Measurements from ENCODE around the gene FOXP1.

FOXP1 gene

GRCh38 chr3:71503525-71504249, 79.8 kb downstream of the FOXP1 start:
- Histone ChIP-seq H3K9me3 (ENCODE audit: insufficient read depth, low read length) (no peaks in the 10 kb centered on the region), H4K20me1 (ENCODE audit: low read depth, low read length) (no peaks in the 10 kb centered on the region), H3K4me2 (ENCODE audit: low read depth, low read length, poor library complexity, severe bottlenecking) (no peak overlapping the region), H3K27me3 (ENCODE audit: low read length) (no peaks in the 10 kb centered on the region), H3K79me2 (ENCODE audit: insufficient read depth, low read length) (no peaks in the 10 kb centered on the region), H2AFZ (ENCODE audit: low read depth, low read length, severe bottlenecking) (no peak overlapping the region), H3K9ac (ENCODE audit: low read length) (no peak overlapping the region), H3K27ac (ENCODE audit: low read depth, low read length) (no peak overlapping the region), H3K36me3 (ENCODE audit: low read length) (no peaks in the 10 kb centered on the region), H3K4me3 (ENCODE audit: insufficient read depth, low read length, poor library complexity, severe bottlenecking) (no peak overlapping the region), H3F3A (ENCODE audit: insufficient read depth) (no peaks in the 10 kb centered on the region), H3K9me2 (replicated peaks; ENCODE audit: insufficient read depth, low read length) (no peaks in the 10 kb centered on the region)
- no peak for TF ChIP-seq CTCF (IDR thresholded peaks at IDR 0.05; ENCODE audit: insufficient read depth, low read length, poor library complexity, severe bottlenecking)
- TF ChIP-seq EZH2phosphoT487 (conservative IDR thresholded peaks at IDR 0.05; ENCODE audit: low read length), result no peak

GRCh38 chr3:71502066-71502625, 81.4 kb downstream of the FOXP1 start:
- TF ChIP-seq CTCF (IDR thresholded peaks at IDR 0.05; ENCODE audit: insufficient read depth, low read length, poor library complexity, severe bottlenecking) (no peak), EZH2phosphoT487 (conservative IDR thresholded peaks at IDR 0.05; ENCODE audit: low read length) (no peak)
- Histone ChIP-seq H3K36me3 (ENCODE audit: low read length) (no peaks in the 10 kb centered on the region), H3F3A (ENCODE audit: insufficient read depth) (no peaks in the 10 kb centered on the region), H3K79me2 (ENCODE audit: insufficient read depth, low read length) (no peaks in the 10 kb centered on the region), H3K4me3 (ENCODE audit: insufficient read depth, low read length, poor library complexity, severe bottlenecking) (no peak overlapping the region), H3K9me3 (ENCODE audit: insufficient read depth, low read length) (no peaks in the 10 kb centered on the region), H3K27ac (ENCODE audit: low read depth, low read length) (no peak overlapping the region), H3K9me2 (replicated peaks; ENCODE audit: insufficient read depth, low read length) (no peaks in the 10 kb centered on the region), H4K20me1 (ENCODE audit: low read depth, low read length) (no peaks in the 10 kb centered on the region), H3K4me2 (ENCODE audit: low read depth, low read length, poor library complexity, severe bottlenecking) (no peak overlapping the region), H3K27me3 (ENCODE audit: low read length) (no peaks in the 10 kb centered on the region), H2AFZ (ENCODE audit: low read depth, low read length, severe bottlenecking) (no peak overlapping the region), H3K9ac (ENCODE audit: low read length) (no peak overlapping the region)

DNA sequence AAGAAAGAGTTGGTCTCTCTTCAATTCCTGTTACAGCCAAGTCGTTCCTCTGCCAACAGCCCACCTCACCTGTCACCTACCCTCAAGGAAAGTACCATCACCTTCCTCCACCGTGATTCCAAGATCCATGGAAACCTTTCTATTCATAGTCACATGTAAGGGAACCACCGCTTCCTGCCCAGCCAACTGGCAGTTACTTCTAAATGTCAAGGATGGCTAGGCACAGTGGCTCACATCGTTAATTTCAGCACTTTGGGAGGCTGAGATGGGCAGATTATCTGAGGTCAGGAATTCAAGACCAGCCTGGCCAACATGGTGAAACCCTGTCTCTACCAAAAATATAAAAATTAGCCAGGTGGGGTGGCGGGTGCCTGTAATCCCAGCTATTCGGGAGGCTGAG, 82.8 kb downstream of the FOXP1 start:
- H3K36me3 ChIP-seq (ENCODE audit: low read length), result no peaks in the 10 kb centered on the region
- no peaks in the 10 kb centered on the region for H3K9me2 ChIP-seq (replicated peaks; ENCODE audit: insufficient read depth, low read length)
- no peaks in the 10 kb centered on the region for H4K20me1 ChIP-seq (ENCODE audit: low read depth, low read length)
- no peak overlapping the region for H2AFZ ChIP-seq (ENCODE audit: low read depth, low read length, severe bottlenecking)
- H3K4me2 ChIP-seq (ENCODE audit: low read depth, low read length, poor library complexity, severe bottlenecking), result no peak overlapping the region
- no peak overlapping the region for H3K27ac ChIP-seq (ENCODE audit: low read depth, low read length)
- H3K27me3 ChIP-seq (ENCODE audit: low read length), result no peaks in the 10 kb centered on the region
- H3K9ac ChIP-seq (ENCODE audit: low read length), result no peak overlapping the region
- no peaks in the 10 kb centered on the region for H3F3A ChIP-seq (ENCODE audit: insufficient read depth)
- no peak for TF ChIP-seq EZH2phosphoT487 (conservative IDR thresholded peaks at IDR 0.05; ENCODE audit: low read length)
- TF ChIP-seq CTCF (IDR thresholded peaks at IDR 0.05; ENCODE audit: insufficient read depth, low read length, poor library complexity, severe bottlenecking), result no peak
- H3K4me3 ChIP-seq (ENCODE audit: insufficient read depth, low read length, poor library complexity, severe bottlenecking), result no peak overlapping the region
- no peaks in the 10 kb centered on the region for H3K79me2 ChIP-seq (ENCODE audit: insufficient read depth, low read length)
- H3K9me3 ChIP-seq (ENCODE audit: insufficient read depth, low read length), result no peaks in the 10 kb centered on the region

All from SU-DHL-6 (cell line).